Measurements from ENCODE around the gene ISL2.
A peak's percentile ranks its signal among the peaks of the same experiment; 100 is the strongest.

ISL2 gene

GRCh38 chr15:76335307-76336253 lies 993 bp upstream of the ISL2 start:
- no peaks in the 10 kb centered on the region for H3K36me3 Mint-ChIP-seq
- H3K4me1 Mint-ChIP-seq, result peaks cover 56% of the 10 kb centered on the region
- H3K27ac Mint-ChIP-seq, result peak overlapping the region; percentile 53
- H3K4me3 Mint-ChIP-seq, result peak overlapping the region; percentile 85
- ATAC-seq, result peak; percentile 17
- H3K27me3 Mint-ChIP-seq, result peaks cover 72% of the 10 kb centered on the region
- H3K9me3 Mint-ChIP-seq, result no peaks in the 10 kb centered on the region

- Mint-ChIP-seq H3K9me3 (no peaks in the 10 kb centered on the region), H3K27me3 (peaks cover 82% of the 10 kb centered on the region), H3K36me3 (no peaks in the 10 kb centered on the region), H3K4me3 (peak overlapping the region; percentile 85), H3K27ac (peak overlapping the region; percentile 38), H3K4me1 (peaks cover 72% of the 10 kb centered on the region)
- no peak for ATAC-seq
These were observed 604 bp downstream of the ISL2 start for GRCh38 chr15:76337059-76337695.

- Mint-ChIP-seq H3K27me3 (peaks cover 83% of the 10 kb centered on the region), H3K4me1 (peaks cover 72% of the 10 kb centered on the region), H3K36me3 (no peaks in the 10 kb centered on the region), H3K9me3 (no peaks in the 10 kb centered on the region), H3K27ac (no peak overlapping the region), H3K4me3 (peak overlapping the region; percentile 85)
- ATAC-seq, result no peak
These were observed 1.3 kb downstream of the ISL2 start for GRCh38 chr15:76337696-76338485.

- no peaks in the 10 kb centered on the region for H3K36me3 Mint-ChIP-seq
- H3K4me1 Mint-ChIP-seq, result peaks cover 72% of the 10 kb centered on the region
- peak overlapping the region; percentile 6 for H3K4me3 Mint-ChIP-seq
- ATAC-seq, result no peak
- H3K27ac Mint-ChIP-seq, result no peak overlapping the region
- no peaks in the 10 kb centered on the region for H3K9me3 Mint-ChIP-seq
- peaks cover 89% of the 10 kb centered on the region for H3K27me3 Mint-ChIP-seq
These were observed 2.1 kb downstream of the ISL2 start for GRCh38 chr15:76338486-76339304.

- ATAC-seq, result no peak
- H3K4me3 Mint-ChIP-seq, result peak overlapping the region; percentile 94
- H3K4me1 Mint-ChIP-seq, result peaks cover 66% of the 10 kb centered on the region
- H3K36me3 Mint-ChIP-seq, result no peaks in the 10 kb centered on the region
- H3K27ac Mint-ChIP-seq, result peak overlapping the region; percentile 46
- no peaks in the 10 kb centered on the region for H3K9me3 Mint-ChIP-seq
- H3K27me3 Mint-ChIP-seq, result peaks cover 89% of the 10 kb centered on the region
These were observed 3.0 kb downstream of the ISL2 start for GRCh38 chr15:76339305-76340197.

- peak; percentile 31 for ATAC-seq
- peaks cover 66% of the 10 kb centered on the region for H3K4me1 Mint-ChIP-seq
- peaks cover 89% of the 10 kb centered on the region for H3K27me3 Mint-ChIP-seq
- no peaks in the 10 kb centered on the region for H3K9me3 Mint-ChIP-seq
- H3K36me3 Mint-ChIP-seq, result no peaks in the 10 kb centered on the region
- peak overlapping the region; percentile 46 for H3K27ac Mint-ChIP-seq
- peak overlapping the region; percentile 94 for H3K4me3 Mint-ChIP-seq
These were observed 3.7 kb downstream of the ISL2 start for GRCh38 chr15:76340198-76340802.

GRCh38 chr15:76340803-76341365 lies 4.3 kb downstream of the ISL2 start:
- no peaks in the 10 kb centered on the region for H3K36me3 Mint-ChIP-seq
- H3K9me3 Mint-ChIP-seq, result no peaks in the 10 kb centered on the region
- H3K4me1 Mint-ChIP-seq, result peaks cover 66% of the 10 kb centered on the region
- H3K27ac Mint-ChIP-seq, result no peak overlapping the region
- peak overlapping the region; percentile 94 for H3K4me3 Mint-ChIP-seq
- peak; percentile 65 for ATAC-seq
- H3K27me3 Mint-ChIP-seq, result peaks cover 89% of the 10 kb centered on the region

- H3K27me3 Mint-ChIP-seq, result peaks cover 85% of the 10 kb centered on the region
- H3K9me3 Mint-ChIP-seq, result no peaks in the 10 kb centered on the region
- H3K4me1 Mint-ChIP-seq, result peaks cover 64% of the 10 kb centered on the region
- peak overlapping the region; percentile 94 for H3K4me3 Mint-ChIP-seq
- no peak for ATAC-seq
- no peaks in the 10 kb centered on the region for H3K36me3 Mint-ChIP-seq
- peak overlapping the region; percentile 48 for H3K27ac Mint-ChIP-seq
These were observed 4.9 kb downstream of the ISL2 start for GRCh38 chr15:76341366-76342057.

- Mint-ChIP-seq H3K4me3 (peak overlapping the region; percentile 67), H3K27ac (peak overlapping the region; percentile 48), H3K4me1 (peaks cover 59% of the 10 kb centered on the region), H3K9me3 (no peaks in the 10 kb centered on the region), H3K27me3 (peaks cover 80% of the 10 kb centered on the region), H3K36me3 (no peaks in the 10 kb centered on the region)
- ATAC-seq, result no peak
These were observed 5.4 kb downstream of the ISL2 start for GRCh38 chr15:76342058-76342381.

GRCh38 chr15:76342382-76343201 lies 6.0 kb downstream of the ISL2 start:
- Mint-ChIP-seq H3K27me3 (peaks cover 77% of the 10 kb centered on the region), H3K4me3 (no peak overlapping the region), H3K27ac (peak overlapping the region; percentile 48), H3K9me3 (no peaks in the 10 kb centered on the region), H3K36me3 (no peaks in the 10 kb centered on the region), H3K4me1 (peaks cover 54% of the 10 kb centered on the region)
- no peak for ATAC-seq

- Mint-ChIP-seq H3K9me3 (no peaks in the 10 kb centered on the region), H3K27me3 (peaks cover 78% of the 10 kb centered on the region), H3K4me1 (peaks cover 50% of the 10 kb centered on the region), H3K27ac (no peak overlapping the region), H3K4me3 (no peak overlapping the region), H3K36me3 (no peaks in the 10 kb centered on the region)
- ATAC-seq, result no peak
These were observed 6.9 kb downstream of the ISL2 start for GRCh38 chr15:76343313-76343996.
